HepG2 (cell line): ENCODE measurements around the gene CELF4. TPM values are rescaled to one million over a fixed set of nuclear protein-coding genes. Genes with fewer than 3 reads are reported as not detected.

Experiments used
- ATAC-seq: fragments of 200-7000 bp; cut with Tn5 transposase; 3 replicates; pipeline ENCODE4 v1.9.1; 2020; ENCODE audit warnings: mild to moderate bottlenecking, moderate library complexity
- BruUV-seq: library from RNA; stranded (reverse); fragments of 400-500 nt; replicated peaks from 2 replicates; lab custom pipeline; 2021; lab: Mats Ljungman, UMichigan
- CTCF ChIA-PET: fragments of 300-600 bp; formaldehyde crosslinking; extraction: SDS; loops from one replicate; lab custom pipeline; 2021; ENCODE audit warnings: low total read pairs, inconsistent platforms, low intra/inter-chr PET ratio; lab: Yijun Ruan, JAX
- POLR2A ChIA-PET: fragments of 350-600 bp; sonication (Branson Sonifier 250); formaldehyde crosslinking; loops from one replicate; lab custom pipeline; 2020; ENCODE audit warnings: antibody characterized with exemption, inconsistent platforms; lab: Yijun Ruan, JAX
- DNase-seq: peaks from one replicate; pipeline ENCODE4 v3.0.0-alpha.2; 2015; ENCODE audit warnings: low spot score
- FAIRE-seq: peaks from 3 replicates; lab custom pipeline; 2011; peaks lifted over from hg19 to GRCh38; lab: Jason Lieb, UNC
- H2AFZ ChIP-seq: one replicate; pipeline ENCODE4 v1.6.1; 2011; ENCODE audit warnings: low read length, inconsistent platforms
- H3K27ac ChIP-seq: fragments of 300-600 bp; 3 replicates; pipeline ENCODE4 v1.8.0; 2011; ENCODE audit warnings: mixed run types, mild to moderate bottlenecking, mixed read lengths, low read length, inconsistent platforms; ENCODE audit not compliant: insufficient read depth; ENCODE audit errors: extremely low read length
- H3K27me3 ChIP-seq, 2 experiments: fragments of 200-600 bp in 1 of 2; 2 replicates in 1 of 2; 3 replicates in 1 of 2; pipeline versions ENCODE4 v1.6.0 to v1.8.0; 2011; ENCODE audit warnings: low read length in 2 of 2, mild to moderate bottlenecking in 2 of 2, moderate library complexity in 2 of 2, inconsistent platforms in 1 of 2; ENCODE audit not compliant: insufficient read depth in 2 of 2, control insufficient read depth in 1 of 2
- H3K36me3 ChIP-seq, 2 experiments: fragments of 200-600 bp in 1 of 2; replicated peaks in 1 of 2; 2 replicates in 1 of 2; 3 replicates in 1 of 2; pipeline versions ENCODE4 v1.5.1 to v1.8.0; 2011; ENCODE audit warnings: low read length in 2 of 2, inconsistent platforms in 1 of 2; ENCODE audit not compliant: insufficient read depth in 2 of 2, control insufficient read depth in 1 of 2
- H3K4me1 ChIP-seq: 2 replicates; pipeline ENCODE4 v1.5.1; 2012; ENCODE audit warnings: low read length, inconsistent platforms; ENCODE audit not compliant: insufficient read depth
- H3K4me2 ChIP-seq: 2 replicates; pipeline ENCODE4 v1.6.0; 2011; ENCODE audit warnings: low read depth, low read length, inconsistent platforms
- H3K4me3 ChIP-seq, 3 experiments: fragments of 200-600 bp in 1 of 3; sonication (generic), shearing (Covaris generic) in 1 of 3; replicated peaks in 1 of 3; 2 replicates each; pipeline ENCODE4 v1.5.1; 2011 to 2016; ENCODE audit warnings: low read length in 3 of 3, inconsistent platforms in 2 of 3, low read depth in 2 of 3, mild to moderate bottlenecking in 2 of 3, control low read depth in 1 of 3, mixed read lengths in 1 of 3; ENCODE audit not compliant: insufficient read depth in 1 of 3
- H3K79me2 ChIP-seq: one replicate; pipeline ENCODE4 v1.6.1; 2011; ENCODE audit warnings: low read length, inconsistent platforms; ENCODE audit not compliant: insufficient read depth
- H3K9ac ChIP-seq: 2 replicates; pipeline ENCODE4 v1.6.0; 2011; ENCODE audit warnings: mild to moderate bottlenecking, low read depth, low read length, inconsistent platforms; ENCODE audit not compliant: insufficient read depth
- H3K9me3 ChIP-seq: 2 replicates; pipeline ENCODE4 v1.5.1; 2012; ENCODE audit warnings: mild to moderate bottlenecking, low read length
- H4K20me1 ChIP-seq: 2 replicates; pipeline ENCODE4 v1.6.0; 2011; ENCODE audit warnings: inconsistent platforms, mild to moderate bottlenecking, low read length, moderate library complexity; ENCODE audit not compliant: insufficient read depth
- DDIT3 ChIP-seq: sonication (generic); formaldehyde crosslinking; IDR thresholded peaks from 2 replicates; pipeline ENCODE4 v1.4.0; 2020; ENCODE audit warnings: mild to moderate bottlenecking, missing genetic modification reagents
- MXD1 ChIP-seq: sonication (generic); formaldehyde crosslinking; IDR thresholded peaks from 2 replicates; pipeline ENCODE4 v1.4.0; 2020; ENCODE audit warnings: mild to moderate bottlenecking, missing genetic modification reagents
- NCOA1 ChIP-seq: sonication (generic); formaldehyde crosslinking; IDR thresholded peaks from 2 replicates; pipeline ENCODE4 v1.9.0; 2021; ENCODE audit warnings: missing genetic modification reagents
- RNF2 ChIP-seq: fragments of 450-650 bp; conservative IDR thresholded peaks from 2 replicates; pipeline ENCODE4 v1.6.1; 2016; ENCODE audit warnings: low read depth
- SOX6 ChIP-seq, 2 experiments: fragments of 450-650 bp in 1 of 2; sonication (generic) in 1 of 2; formaldehyde crosslinking in 1 of 2; IDR thresholded peaks; 2 replicates each; pipeline versions ENCODE4 v1.4.0 to v1.6.1; 2017 to 2020; ENCODE audit warnings: antibody characterized with exemption in 1 of 2, mild to moderate bottlenecking in 1 of 2, missing genetic modification reagents in 1 of 2
- ZNF224 ChIP-seq: sonication (generic); formaldehyde crosslinking; IDR thresholded peaks from 2 replicates; pipeline ENCODE4 v1.5.0; 2020; ENCODE audit warnings: mild to moderate bottlenecking, missing genetic modification reagents
- ZNF468 ChIP-seq: sonication (generic); formaldehyde crosslinking; IDR thresholded peaks from 2 replicates; pipeline ENCODE4 v1.8.0; 2022; ENCODE audit warnings: mild to moderate bottlenecking, moderate library complexity, missing genetic modification reagents
- ZNF567 ChIP-seq: sonication (generic); formaldehyde crosslinking; IDR thresholded peaks from 2 replicates; pipeline ENCODE4 v1.8.1; 2023; ENCODE audit warnings: mild to moderate bottlenecking, missing genetic modification reagents, borderline replicate concordance
- ZNF720 ChIP-seq: sonication (generic); formaldehyde crosslinking; IDR thresholded peaks from 2 replicates; pipeline ENCODE4 v1.4.0; 2020; ENCODE audit warnings: missing genetic modification reagents
- ZNF766 ChIP-seq: sonication (generic); formaldehyde crosslinking; IDR thresholded peaks from 2 replicates; pipeline ENCODE4 v1.5.0; 2020; ENCODE audit warnings: missing genetic modification reagents, borderline replicate concordance
- ZNF776 ChIP-seq: sonication (generic); formaldehyde crosslinking; IDR thresholded peaks from 2 replicates; pipeline ENCODE4 v1.4.0; 2020; ENCODE audit warnings: mild to moderate bottlenecking, missing genetic modification reagents
- WGBS: methylation state at CpG from one replicate; pipeline ENCODE4 v1.1.6; 2017; ENCODE audit warnings: low lambda C conversion rate; 5-methylcytosine and 5-hydroxymethylcytosine counted together
- in situ Hi-C: cut with HindIII; loops from 2 replicates; pipeline ENCODE4 v1.10.0; 2017; ENCODE audit warnings: low pct_unique_long_range_greater_than_20kb; ENCODE audit not compliant: extremely low pct_ligation_motif_present
- intact Hi-C: fragments of 100-400 bp; cut with micrococcal nuclease; formaldehyde crosslinking; loops from one replicate; pipeline ENCODE4 v1.10.0; 2022; ENCODE audit not compliant: unreplicated experiment
- polyA plus RNA-seq, 8 experiments: library from polyadenylated mRNA; depleted of rRNA in 3 of 8; stranded (reverse) in 7 of 8; unstranded in 1 of 8; fragments of >200 nt; fragmentation: Illumina TruSeq in 4 of 8; extraction: Trizol in 4 of 8; gene quantifications; 2 replicates each; pipeline versions ENCODE4 v1.2.1 to v1.2.3, GENCODE V29; 2011 to 2016; ENCODE audit warnings: low read depth in 4 of 8, missing spikeins in 1 of 8, mixed read lengths in 1 of 8; ENCODE audit not compliant: insufficient read depth in 1 of 8
- total RNA-seq, 5 experiments: library from RNA; depleted of rRNA; stranded (reverse); fragments of >200 nt; fragmentation: Illumina TruSeq; extraction: Trizol; gene quantifications; 2 replicates each; pipeline ENCODE4 v1.2.3, GENCODE V29; 2016; ENCODE audit warnings: low read depth in 1 of 5
- TF ChIP-seq, protein P1 (sequence below): sonication (generic); formaldehyde crosslinking; IDR thresholded peaks from 2 replicates; pipeline ENCODE4 v1.4.0; 2020; ENCODE audit warnings: mild to moderate bottlenecking, missing genetic modification reagents
- TF ChIP-seq, protein P2 (sequence below): sonication (generic); formaldehyde crosslinking; IDR thresholded peaks from 2 replicates; pipeline ENCODE4 v1.5.0; 2020; ENCODE audit warnings: mild to moderate bottlenecking, missing genetic modification reagents

CELF4 gene
- total and polyA plus RNA-seq, 2 of the 13 experiments (the other 11 are each of a cell fraction or from before 2014, with no cell fraction given): not detected

DNA sequence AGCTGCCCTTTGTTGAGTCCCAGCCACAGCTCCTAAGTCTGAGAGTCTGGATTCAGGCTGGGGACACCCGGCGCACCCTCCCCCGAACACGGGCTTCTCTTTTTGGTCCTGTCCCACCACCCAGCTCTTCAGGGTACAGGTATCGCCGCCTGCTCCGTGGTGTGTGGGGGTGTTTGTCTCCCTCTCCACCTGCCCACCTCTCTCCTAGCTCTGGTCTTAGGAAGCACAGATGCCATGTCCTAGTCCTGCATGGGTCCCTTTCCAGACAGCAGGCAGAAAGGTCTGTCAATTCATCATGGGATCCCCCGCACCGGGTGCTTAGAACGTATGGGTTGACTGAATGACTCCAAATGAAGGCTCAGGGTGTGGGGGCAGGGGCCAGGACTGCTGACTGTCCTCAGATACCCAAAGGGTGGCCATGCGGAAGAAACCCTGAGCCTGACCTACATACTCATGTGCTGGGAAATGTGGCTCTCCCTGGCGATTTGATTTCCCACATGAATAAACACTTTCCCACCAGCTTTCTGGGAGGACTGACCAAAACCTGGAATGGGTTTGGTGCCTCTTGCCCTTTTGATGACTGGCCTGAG is 156.8 kb downstream of the CELF4 start:
- Histone ChIP-seq H2AFZ (no peak overlapping the region), H3K36me3 (no peaks in the 10 kb centered on the region), H3K27ac (no peak overlapping the region), H4K20me1 (no peaks in the 10 kb centered on the region), H3K4me1 (no peaks in the 10 kb centered on the region), H3K4me3 (no peak overlapping the region), H3K9me3 (no peaks in the 10 kb centered on the region), H3K9ac (no peak overlapping the region), H3K79me2 (no peaks in the 10 kb centered on the region), H3K27me3 (peaks cover 1 to 23% of the 10 kb centered on the region in 2 experiments; a peak in 4 of 5 replicates), H3K4me2 (no peak overlapping the region)
- no TSS peak for BruUV-seq
- intact Hi-C loops: no loop called here
- DNase-seq (no peak), ATAC-seq (no peak), FAIRE-seq (no peak)
- in situ Hi-C loops: no loop called here
- POLR2A ChIA-PET: no interaction called here
- TF ChIP-seq SOX6 (IDR thresholded peaks at IDR 0.05) (no peak), SOX6 (CRISPR knock-in tag; IDR thresholded peaks at IDR 0.05) (no peak), ZNF720 (CRISPR knock-in tag) (no peak), ZNF776 (CRISPR knock-in tag) (no peak), DDIT3 (CRISPR knock-in tag) (no peak), RNF2 (no peak), ZNF567 (CRISPR knock-in tag) (no peak), MXD1 (CRISPR knock-in tag) (no peak), NCOA1 (CRISPR knock-in tag) (no peak), ZNF766 (no peak), ZNF224 (no peak), ZNF468 (CRISPR knock-in tag) (no peak)
- TF ChIP-seq, protein P1, sequence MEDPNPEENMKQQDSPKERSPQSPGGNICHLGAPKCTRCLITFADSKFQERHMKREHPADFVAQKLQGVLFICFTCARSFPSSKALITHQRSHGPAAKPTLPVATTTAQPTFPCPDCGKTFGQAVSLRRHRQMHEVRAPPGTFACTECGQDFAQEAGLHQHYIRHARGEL: no peak
- TF ChIP-seq, protein P2, sequence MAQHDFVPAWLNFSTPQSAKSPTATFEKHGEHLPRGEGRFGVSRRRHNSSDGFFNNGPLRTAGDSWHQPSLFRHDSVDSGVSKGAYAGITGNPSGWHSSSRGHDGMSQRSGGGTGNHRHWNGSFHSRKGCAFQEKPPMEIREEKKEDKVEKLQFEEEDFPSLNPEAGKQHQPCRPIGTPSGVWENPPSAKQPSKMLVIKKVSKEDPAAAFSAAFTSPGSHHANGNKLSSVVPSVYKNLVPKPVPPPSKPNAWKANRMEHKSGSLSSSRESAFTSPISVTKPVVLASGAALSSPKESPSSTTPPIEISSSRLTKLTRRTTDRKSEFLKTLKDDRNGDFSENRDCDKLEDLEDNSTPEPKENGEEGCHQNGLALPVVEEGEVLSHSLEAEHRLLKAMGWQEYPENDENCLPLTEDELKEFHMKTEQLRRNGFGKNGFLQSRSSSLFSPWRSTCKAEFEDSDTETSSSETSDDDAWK (CRISPR knock-in tag): no peak
- CTCF ChIA-PET: no interaction called here
- 19% methylated on average over 12 of the region's 12 CpGs for WGBS
